Neural cell (in vitro differentiated cells): ENCODE data around the gene ARL17B.

Experiments
- EP300 ChIP-seq: fragments of 450-650 bp; conservative IDR thresholded peaks from 2 replicates; pipeline ENCODE4 v1.6.1; 2014; ENCODE audit warnings: antibody characterized with exemption, mild to moderate bottlenecking, moderate library complexity; ENCODE audit not compliant: poor library complexity, severe bottlenecking
- MXI1 ChIP-seq: fragments of 450-650 bp; conservative IDR thresholded peaks from 2 replicates; pipeline ENCODE4 v1.6.1; 2014; ENCODE audit warnings: antibody characterized with exemption, mild to moderate bottlenecking; ENCODE audit not compliant: poor library complexity, severe bottlenecking
- POLR2AphosphoS5 ChIP-seq: IDR thresholded peaks from 2 replicates; pipeline ENCODE4 v1.6.1; 2012
- RAD21 ChIP-seq: fragments of 450-650 bp; conservative IDR thresholded peaks from 2 replicates; pipeline ENCODE4 v1.6.1; 2014; ENCODE audit warnings: antibody characterized with exemption, mild to moderate bottlenecking, moderate library complexity
- TF ChIP-seq, protein P1 (sequence below): fragments of 450-650 bp; IDR thresholded peaks from 2 replicates; pipeline ENCODE4 v1.5.1; 2014; ENCODE audit warnings: antibody characterized with exemption, mild to moderate bottlenecking, moderate library complexity; ENCODE audit not compliant: poor library complexity, severe bottlenecking
- TF ChIP-seq, protein P2 (sequence below): IDR thresholded peaks from 2 replicates; pipeline ENCODE4 v1.6.1; 2012; ENCODE audit warnings: borderline replicate concordance

DNA sequence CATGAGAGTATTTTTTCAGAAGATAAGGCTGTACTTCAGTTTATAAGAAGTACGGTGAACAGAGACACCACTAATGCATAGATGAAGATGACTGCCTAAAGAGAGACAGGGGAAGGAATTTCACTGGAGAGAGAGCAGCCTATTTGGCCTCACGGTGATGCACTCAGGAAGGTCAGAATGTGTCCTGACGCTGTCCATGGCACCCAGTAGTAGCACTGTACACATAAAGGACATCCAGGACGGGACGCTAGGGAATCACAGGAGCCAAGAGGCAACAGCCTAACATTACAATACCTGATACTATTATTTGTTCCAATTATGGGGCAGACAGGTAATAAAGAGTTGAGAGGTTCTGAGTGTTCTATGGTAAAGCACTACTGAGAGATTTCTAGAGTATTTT, 91.5 kb downstream of the ARL17B start:
- TF ChIP-seq, protein P1, sequence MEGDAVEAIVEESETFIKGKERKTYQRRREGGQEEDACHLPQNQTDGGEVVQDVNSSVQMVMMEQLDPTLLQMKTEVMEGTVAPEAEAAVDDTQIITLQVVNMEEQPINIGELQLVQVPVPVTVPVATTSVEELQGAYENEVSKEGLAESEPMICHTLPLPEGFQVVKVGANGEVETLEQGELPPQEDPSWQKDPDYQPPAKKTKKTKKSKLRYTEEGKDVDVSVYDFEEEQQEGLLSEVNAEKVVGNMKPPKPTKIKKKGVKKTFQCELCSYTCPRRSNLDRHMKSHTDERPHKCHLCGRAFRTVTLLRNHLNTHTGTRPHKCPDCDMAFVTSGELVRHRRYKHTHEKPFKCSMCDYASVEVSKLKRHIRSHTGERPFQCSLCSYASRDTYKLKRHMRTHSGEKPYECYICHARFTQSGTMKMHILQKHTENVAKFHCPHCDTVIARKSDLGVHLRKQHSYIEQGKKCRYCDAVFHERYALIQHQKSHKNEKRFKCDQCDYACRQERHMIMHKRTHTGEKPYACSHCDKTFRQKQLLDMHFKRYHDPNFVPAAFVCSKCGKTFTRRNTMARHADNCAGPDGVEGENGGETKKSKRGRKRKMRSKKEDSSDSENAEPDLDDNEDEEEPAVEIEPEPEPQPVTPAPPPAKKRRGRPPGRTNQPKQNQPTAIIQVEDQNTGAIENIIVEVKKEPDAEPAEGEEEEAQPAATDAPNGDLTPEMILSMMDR = no peak
- TF ChIP-seq, protein P2, sequence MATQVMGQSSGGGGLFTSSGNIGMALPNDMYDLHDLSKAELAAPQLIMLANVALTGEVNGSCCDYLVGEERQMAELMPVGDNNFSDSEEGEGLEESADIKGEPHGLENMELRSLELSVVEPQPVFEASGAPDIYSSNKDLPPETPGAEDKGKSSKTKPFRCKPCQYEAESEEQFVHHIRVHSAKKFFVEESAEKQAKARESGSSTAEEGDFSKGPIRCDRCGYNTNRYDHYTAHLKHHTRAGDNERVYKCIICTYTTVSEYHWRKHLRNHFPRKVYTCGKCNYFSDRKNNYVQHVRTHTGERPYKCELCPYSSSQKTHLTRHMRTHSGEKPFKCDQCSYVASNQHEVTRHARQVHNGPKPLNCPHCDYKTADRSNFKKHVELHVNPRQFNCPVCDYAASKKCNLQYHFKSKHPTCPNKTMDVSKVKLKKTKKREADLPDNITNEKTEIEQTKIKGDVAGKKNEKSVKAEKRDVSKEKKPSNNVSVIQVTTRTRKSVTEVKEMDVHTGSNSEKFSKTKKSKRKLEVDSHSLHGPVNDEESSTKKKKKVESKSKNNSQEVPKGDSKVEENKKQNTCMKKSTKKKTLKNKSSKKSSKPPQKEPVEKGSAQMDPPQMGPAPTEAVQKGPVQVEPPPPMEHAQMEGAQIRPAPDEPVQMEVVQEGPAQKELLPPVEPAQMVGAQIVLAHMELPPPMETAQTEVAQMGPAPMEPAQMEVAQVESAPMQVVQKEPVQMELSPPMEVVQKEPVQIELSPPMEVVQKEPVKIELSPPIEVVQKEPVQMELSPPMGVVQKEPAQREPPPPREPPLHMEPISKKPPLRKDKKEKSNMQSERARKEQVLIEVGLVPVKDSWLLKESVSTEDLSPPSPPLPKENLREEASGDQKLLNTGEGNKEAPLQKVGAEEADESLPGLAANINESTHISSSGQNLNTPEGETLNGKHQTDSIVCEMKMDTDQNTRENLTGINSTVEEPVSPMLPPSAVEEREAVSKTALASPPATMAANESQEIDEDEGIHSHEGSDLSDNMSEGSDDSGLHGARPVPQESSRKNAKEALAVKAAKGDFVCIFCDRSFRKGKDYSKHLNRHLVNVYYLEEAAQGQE = no peak
- no peak for TF ChIP-seq EP300
- no peak for TF ChIP-seq MXI1
- no peak for TF ChIP-seq POLR2AphosphoS5
- TF ChIP-seq RAD21 = no peak
